Liver (tissue), 9 donors: ENCODE data around the gene RSU1. TPM values are rescaled to one million over a fixed set of nuclear protein-coding genes. Genes with fewer than 3 reads are reported as not detected.

Source experiments
- DNase-seq: peaks from one replicate; pipeline ENCODE4 v3.0.0-alpha.2; 2017; ENCODE audit warnings: low spot score
- H3K27ac ChIP-seq, 2 donors: one replicate each; pipeline ENCODE4 v1.7.0; 2013; ENCODE audit warnings: inconsistent platforms in 2 of 2, low read length in 2 of 2, control low read depth in 1 of 2, low read depth in 1 of 2, mild to moderate bottlenecking in 1 of 2
- H3K27me3 ChIP-seq, 4 donors: one replicate each; pipeline versions ENCODE4 v1.6.1 to v1.7.0; 2013; ENCODE audit warnings: low read length in 3 of 4, inconsistent platforms in 1 of 4, mild to moderate bottlenecking in 1 of 4, moderate library complexity in 1 of 4; ENCODE audit not compliant: control insufficient read depth in 4 of 4, insufficient read depth in 4 of 4
- H3K36me3 ChIP-seq, 4 donors: one replicate each; pipeline versions ENCODE4 v1.6.1 to v1.7.0; 2013; ENCODE audit warnings: low read length in 3 of 4, mild to moderate bottlenecking in 3 of 4, low read depth in 1 of 4, moderate library complexity in 1 of 4; ENCODE audit not compliant: control insufficient read depth in 4 of 4, insufficient read depth in 3 of 4
- H3K4me1 ChIP-seq, 4 donors: one replicate each; pipeline versions ENCODE4 v1.6.1 to v1.7.0; 2013; ENCODE audit warnings: low read length in 3 of 4, mild to moderate bottlenecking in 3 of 4, moderate library complexity in 1 of 4; ENCODE audit not compliant: control insufficient read depth in 4 of 4, insufficient read depth in 4 of 4
- H3K4me3 ChIP-seq, 3 donors: one replicate each; pipeline versions ENCODE4 v1.6.1 to v1.7.0; 2013; ENCODE audit warnings: low read length in 3 of 3, control low read depth in 1 of 3, low read depth in 1 of 3, mild to moderate bottlenecking in 1 of 3
- H3K9ac ChIP-seq, 2 donors: one replicate each; pipeline ENCODE4 v1.7.0; 2013; ENCODE audit warnings: low read length in 2 of 2, mild to moderate bottlenecking in 2 of 2, moderate library complexity in 2 of 2, control low read depth in 1 of 2, low read depth in 1 of 2
- H3K9me3 ChIP-seq, 4 donors: one replicate each; pipeline versions ENCODE4 v1.6.1 to v1.7.0; 2013; ENCODE audit warnings: low read length in 3 of 4; ENCODE audit not compliant: control insufficient read depth in 4 of 4
- CTCF ChIP-seq: fragments of 150-350 bp; IDR thresholded peaks from 2 replicates; pipeline ENCODE4 v1.5.1; 2017; ENCODE audit warnings: improper control_type of control experiment, low read depth, low read length; ENCODE audit not compliant: missing input control
- EGR1 ChIP-seq, 2 donors: IDR thresholded peaks; 2 replicates each; pipeline ENCODE4 v1.6.1; 2016 to 2018; ENCODE audit warnings: antibody characterized with exemption in 2 of 2, low read depth in 2 of 2
- FOXA1 ChIP-seq: IDR thresholded peaks from 2 replicates; pipeline ENCODE4 v1.6.1; 2016; ENCODE audit warnings: antibody characterized with exemption
- FOXA2 ChIP-seq: IDR thresholded peaks from 2 replicates; pipeline ENCODE4 v1.6.1; 2016; ENCODE audit warnings: antibody characterized with exemption
- GABPA ChIP-seq, 2 donors: IDR thresholded peaks in 1 of 2; conservative IDR thresholded peaks in 1 of 2; 2 replicates each; pipeline ENCODE4 v1.6.1; 2016; ENCODE audit warnings: antibody characterized with exemption in 2 of 2, mild to moderate bottlenecking in 1 of 2, moderate library complexity in 1 of 2
- HNF4A ChIP-seq, 2 donors: conservative IDR thresholded peaks; 2 replicates each; pipeline ENCODE4 v1.6.1; 2016; ENCODE audit warnings: antibody characterized with exemption in 2 of 2, mild to moderate bottlenecking in 2 of 2
- HNF4G ChIP-seq: IDR thresholded peaks from 2 replicates; pipeline ENCODE4 v1.6.1; 2016; ENCODE audit warnings: antibody characterized with exemption
- MAX ChIP-seq: IDR thresholded peaks from 2 replicates; pipeline ENCODE4 v1.6.1; 2016; ENCODE audit warnings: antibody characterized with exemption
- NR2F2 ChIP-seq: IDR thresholded peaks from 2 replicates; pipeline ENCODE4 v1.6.1; 2016; ENCODE audit warnings: antibody characterized with exemption
- RAD21 ChIP-seq, 2 donors: IDR thresholded peaks; 2 replicates each; pipeline ENCODE4 v1.6.1; 2016; ENCODE audit warnings: antibody characterized with exemption in 2 of 2, mild to moderate bottlenecking in 2 of 2
- REST ChIP-seq: IDR thresholded peaks from 2 replicates; pipeline ENCODE4 v1.6.1; 2016; ENCODE audit warnings: antibody characterized with exemption, mild to moderate bottlenecking
- RXRA ChIP-seq, 2 donors: IDR thresholded peaks; 2 replicates each; pipeline ENCODE4 v1.6.1; 2017 to 2018; ENCODE audit warnings: antibody characterized with exemption in 2 of 2, mild to moderate bottlenecking in 1 of 2
- SP1 ChIP-seq: IDR thresholded peaks from 2 replicates; pipeline ENCODE4 v1.6.1; 2018; ENCODE audit warnings: antibody characterized with exemption, mild to moderate bottlenecking
- TAF1 ChIP-seq: conservative IDR thresholded peaks from 2 replicates; pipeline ENCODE4 v1.6.1; 2016; ENCODE audit warnings: antibody characterized with exemption, mild to moderate bottlenecking
- YY1 ChIP-seq: IDR thresholded peaks from 2 replicates; pipeline ENCODE4 v1.6.1; 2016; ENCODE audit warnings: antibody characterized with exemption, mild to moderate bottlenecking
- ZBTB33 ChIP-seq: IDR thresholded peaks from 2 replicates; pipeline ENCODE4 v1.6.1; 2016; ENCODE audit warnings: antibody characterized with exemption
- WGBS: extraction: QIAGEN DNeasy Blood & Tissue Kit; methylation state at CpG from one replicate; pipeline ENCODE4 v1.1.7; 2013; 5-methylcytosine and 5-hydroxymethylcytosine counted together
- polyA plus RNA-seq, 2 donors: library from polyadenylated mRNA; stranded (reverse) in 1 of 2; unstranded in 1 of 2; fragments of 200-250 nt in 1 of 2; fragments of >200 nt in 1 of 2; fragmentation: Nextera tagmentation in 1 of 2; extraction: Ambion mirVana in 1 of 2; gene quantifications; one replicate each; pipeline versions ENCODE4 v1.2.1 to v1.2.3, GENCODE V29; 2013 to 2015
- total RNA-seq, 2 donors: library from RNA; depleted of rRNA; stranded (reverse); fragments of >200 nt; gene quantifications; one replicate each; pipeline ENCODE4 v1.2.3, GENCODE V29; 2014
- donor health status: healthy.
- donor health status: healthy.
- donor health status: healthy.
- donor health status: healthy.
- donor health status: healthy.

RSU1 gene
- total and polyA plus RNA-seq, 4 donors = 19.2 to 38.2 (median 28.0) TPM

- H3K4me1 ChIP-seq = no peaks in the 10 kb centered on the region
- TF ChIP-seq HNF4G = no peak
- no peak for TF ChIP-seq FOXA2
- H3K9me3 ChIP-seq = peaks cover 2 to 15% (median 5%) of the 10 kb centered on the region in 4 donors
- no peaks in the 10 kb centered on the region for H3K36me3 ChIP-seq
- H3K27me3 ChIP-seq = no peaks in the 10 kb centered on the region
- H3K9ac ChIP-seq = no peak overlapping the region
- H3K27ac ChIP-seq = no peak overlapping the region
- DNase-seq = no peak
- WGBS = 96% methylated on average over 1 of the region's 1 CpG
- no peak overlapping the region for H3K4me3 ChIP-seq
Measured at GRCh38 chr10:16712883-16713282, 104.3 kb downstream of the RSU1 start.

GRCh38 chr10:16700331-16700730, 116.9 kb downstream of the RSU1 start:
- no peaks in the 10 kb centered on the region for H3K36me3 ChIP-seq

More at GRCh38 chr10:16700331-16700730, 116.9 kb downstream of the RSU1 start:
- H3K27me3 ChIP-seq = no peaks in the 10 kb centered on the region
- no peak overlapping the region for H3K4me3 ChIP-seq
- 98% methylated on average over 5 of the region's 5 CpGs for WGBS
- TF ChIP-seq CTCF (no peak), REST (no peak), ZBTB33 (no peak), FOXA1 (no peak), NR2F2 (no peak), FOXA2 (no peak), EGR1 (IDR thresholded peaks at IDR 0.05; ENCODE audit: low read depth in 2 of 2) (no peak), RXRA (IDR thresholded peaks at IDR 0.05) (no peak), TAF1 (no peak), MAX (no peak), SP1 (no peak), YY1 (no peak), RAD21 (IDR thresholded peaks at IDR 0.05) (no peak), HNF4A (conservative IDR thresholded peaks at IDR 0.05) (no peak), GABPA (IDR thresholded peaks at IDR 0.05 in 1 of 2, conservative IDR thresholded peaks at IDR 0.05 in 1 of 2) (no peak), HNF4G (no peak)
- no peak for DNase-seq
- no peaks in the 10 kb centered on the region for H3K4me1 ChIP-seq
- no peak overlapping the region for H3K27ac ChIP-seq
- H3K9ac ChIP-seq = no peak overlapping the region
- peaks cover 0 to 1% (median 0%) of the 10 kb centered on the region in 4 donors for H3K9me3 ChIP-seq
